ENCODE data around the gene EGR4. TPM values are rescaled to one million over a fixed set of nuclear protein-coding genes. Genes with fewer than 3 reads are reported as not detected.

The EGR4 gene
- total and polyA plus RNA-seq, 10 donors, result 0.02 to 0.03 TPM; not detected in 8

DNA sequence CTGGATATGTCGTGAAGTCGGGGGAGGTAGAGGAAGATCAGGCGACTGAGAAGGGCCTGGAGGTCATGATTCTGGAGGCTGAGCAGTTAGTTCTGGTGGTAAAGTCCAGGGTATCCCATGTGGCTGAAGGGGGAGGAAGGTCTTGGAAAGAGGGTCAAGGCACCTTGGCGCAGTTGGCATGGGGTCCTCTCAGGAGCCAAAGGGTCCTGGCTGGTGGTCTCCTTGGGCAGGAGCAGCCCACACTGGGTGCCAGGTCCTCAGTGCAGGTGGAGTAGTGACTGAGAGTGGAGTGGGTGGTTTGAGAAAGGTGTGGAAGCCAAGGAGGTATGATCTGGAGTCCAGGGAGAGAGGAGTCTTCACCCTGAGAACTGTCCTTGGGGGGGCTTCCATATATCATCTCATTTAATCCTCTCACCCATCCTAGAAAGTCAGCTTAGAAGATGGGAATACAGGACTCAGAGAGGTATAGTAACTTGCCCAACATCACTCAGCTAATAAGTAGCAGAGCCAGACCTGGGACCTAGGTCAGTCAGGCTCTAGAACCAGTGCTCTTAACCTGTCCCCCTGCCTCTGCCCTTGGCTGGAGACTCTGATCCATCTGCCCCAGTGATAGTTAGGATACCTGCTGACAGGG is 33.5 kb downstream of the EGR4 start:
- intact Hi-C loops (cut with DNase I; ENCODE audit: low total_unique reads), result no loop called here
- WGBS, 5 donors, result 74 to 91% (median 77%) methylated on average over 4 of the region's 4 CpGs
- no peak overlapping the region for H3K4me3 ChIP-seq
- H3K27me3 ChIP-seq (replicated peaks in 1 of 7), result no peaks in the 10 kb centered on the region
- H3K36me3 ChIP-seq, result peaks cover 0 to 67% (median 16%) of the 10 kb centered on the region in 6 donors
- no peak overlapping the region for H3K27ac ChIP-seq
- no peaks in the 10 kb centered on the region for H3K9me3 ChIP-seq
- no peak for TF ChIP-seq POLR2AphosphoS5 (IDR thresholded peaks at IDR 0.05)
- TF ChIP-seq, protein P1, sequence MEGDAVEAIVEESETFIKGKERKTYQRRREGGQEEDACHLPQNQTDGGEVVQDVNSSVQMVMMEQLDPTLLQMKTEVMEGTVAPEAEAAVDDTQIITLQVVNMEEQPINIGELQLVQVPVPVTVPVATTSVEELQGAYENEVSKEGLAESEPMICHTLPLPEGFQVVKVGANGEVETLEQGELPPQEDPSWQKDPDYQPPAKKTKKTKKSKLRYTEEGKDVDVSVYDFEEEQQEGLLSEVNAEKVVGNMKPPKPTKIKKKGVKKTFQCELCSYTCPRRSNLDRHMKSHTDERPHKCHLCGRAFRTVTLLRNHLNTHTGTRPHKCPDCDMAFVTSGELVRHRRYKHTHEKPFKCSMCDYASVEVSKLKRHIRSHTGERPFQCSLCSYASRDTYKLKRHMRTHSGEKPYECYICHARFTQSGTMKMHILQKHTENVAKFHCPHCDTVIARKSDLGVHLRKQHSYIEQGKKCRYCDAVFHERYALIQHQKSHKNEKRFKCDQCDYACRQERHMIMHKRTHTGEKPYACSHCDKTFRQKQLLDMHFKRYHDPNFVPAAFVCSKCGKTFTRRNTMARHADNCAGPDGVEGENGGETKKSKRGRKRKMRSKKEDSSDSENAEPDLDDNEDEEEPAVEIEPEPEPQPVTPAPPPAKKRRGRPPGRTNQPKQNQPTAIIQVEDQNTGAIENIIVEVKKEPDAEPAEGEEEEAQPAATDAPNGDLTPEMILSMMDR (IDR thresholded peaks at IDR 0.05 in 8 of 11, conservative IDR thresholded peaks at IDR 0.05 in 3 of 11), result no peak
- TF ChIP-seq POLR2A (IDR thresholded peaks at IDR 0.05), result no peak
- no peak for DNase-seq
- H3K4me1 ChIP-seq, result peaks cover 0 to 6% (median 0%) of the 10 kb centered on the region in 6 donors

DNA sequence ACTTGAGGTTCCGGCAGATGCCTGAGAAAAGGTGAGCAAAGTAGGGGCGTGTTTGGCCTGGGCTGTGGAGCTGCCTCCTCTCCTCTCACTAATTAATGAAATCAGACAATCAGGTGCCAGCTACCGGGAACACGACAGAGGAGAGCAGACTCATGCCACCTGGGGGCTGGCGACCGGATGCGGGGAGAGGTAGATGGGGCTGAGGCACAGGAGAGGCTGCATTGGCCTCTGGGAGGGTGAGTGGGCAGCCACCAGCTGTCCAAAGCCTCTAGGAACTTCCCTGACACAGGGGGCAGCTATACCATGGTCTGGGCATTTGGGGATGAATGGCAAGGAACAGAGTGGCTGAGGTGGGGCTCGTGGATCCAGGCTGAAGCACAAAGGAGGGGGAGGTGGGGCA is 34.1 kb downstream of the EGR4 start:
- peaks cover 0 to 67% (median 19%) of the 10 kb centered on the region in 6 donors for H3K36me3 ChIP-seq
- no peak overlapping the region for H3K4me3 ChIP-seq
- intact Hi-C loops (cut with DNase I; ENCODE audit: low total_unique reads), result no loop called here
- DNase-seq, result no peak
- WGBS, 5 donors, result 91 to 95% (median 93%) methylated on average over 8 of the region's 8 CpGs
- TF ChIP-seq, protein P1 (IDR thresholded peaks at IDR 0.05 in 8 of 11, conservative IDR thresholded peaks at IDR 0.05 in 3 of 11), result no peak
- TF ChIP-seq POLR2AphosphoS5 (IDR thresholded peaks at IDR 0.05) (no peak), POLR2A (IDR thresholded peaks at IDR 0.05) (no peak)
- H3K4me1 ChIP-seq, result peaks cover 0 to 6% (median 0%) of the 10 kb centered on the region in 6 donors
- no peaks in the 10 kb centered on the region for H3K27me3 ChIP-seq (replicated peaks in 1 of 7)
- no peak overlapping the region for H3K27ac ChIP-seq
- H3K9me3 ChIP-seq, result no peaks in the 10 kb centered on the region

DNA sequence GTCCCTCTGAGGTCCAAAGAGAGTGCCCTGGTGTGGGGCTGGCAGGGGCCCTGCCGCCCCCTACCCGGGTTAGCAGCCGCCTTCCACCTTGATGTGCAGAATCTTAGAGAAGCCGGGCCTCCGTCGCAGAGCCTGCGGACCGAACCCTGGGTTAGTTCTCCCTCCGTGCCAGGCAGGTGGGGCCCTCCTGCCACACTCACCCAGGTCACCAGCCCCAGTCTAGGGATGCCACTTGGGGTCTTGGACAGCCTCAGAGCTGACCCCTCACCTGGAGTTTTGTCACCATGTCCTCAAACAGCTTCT is 34.5 kb downstream of the EGR4 start:
- intact Hi-C loops (cut with DNase I; ENCODE audit: low total_unique reads), result no loop called here
- peaks cover 0 to 67% (median 23%) of the 10 kb centered on the region in 6 donors for H3K36me3 ChIP-seq
- H3K27ac ChIP-seq, result no peak overlapping the region
- 92 to 98% (median 95%) methylated on average over 6 to 9 of the region's 9 CpGs; no CpG with 5 or more reads in 1 of the 5 donors for WGBS, 5 donors
- H3K4me1 ChIP-seq, result peaks cover 0 to 6% (median 0%) of the 10 kb centered on the region in 6 donors
- no peak overlapping the region for H3K4me3 ChIP-seq
- no peaks in the 10 kb centered on the region for H3K27me3 ChIP-seq (replicated peaks in 1 of 7)
- TF ChIP-seq, protein P1 (IDR thresholded peaks at IDR 0.05 in 8 of 11, conservative IDR thresholded peaks at IDR 0.05 in 3 of 11), result no peak
- TF ChIP-seq POLR2AphosphoS5 (IDR thresholded peaks at IDR 0.05), result no peak
- TF ChIP-seq POLR2A (IDR thresholded peaks at IDR 0.05), result no peak
- H3K9me3 ChIP-seq, result no peaks in the 10 kb centered on the region
- no peak for DNase-seq

DNA sequence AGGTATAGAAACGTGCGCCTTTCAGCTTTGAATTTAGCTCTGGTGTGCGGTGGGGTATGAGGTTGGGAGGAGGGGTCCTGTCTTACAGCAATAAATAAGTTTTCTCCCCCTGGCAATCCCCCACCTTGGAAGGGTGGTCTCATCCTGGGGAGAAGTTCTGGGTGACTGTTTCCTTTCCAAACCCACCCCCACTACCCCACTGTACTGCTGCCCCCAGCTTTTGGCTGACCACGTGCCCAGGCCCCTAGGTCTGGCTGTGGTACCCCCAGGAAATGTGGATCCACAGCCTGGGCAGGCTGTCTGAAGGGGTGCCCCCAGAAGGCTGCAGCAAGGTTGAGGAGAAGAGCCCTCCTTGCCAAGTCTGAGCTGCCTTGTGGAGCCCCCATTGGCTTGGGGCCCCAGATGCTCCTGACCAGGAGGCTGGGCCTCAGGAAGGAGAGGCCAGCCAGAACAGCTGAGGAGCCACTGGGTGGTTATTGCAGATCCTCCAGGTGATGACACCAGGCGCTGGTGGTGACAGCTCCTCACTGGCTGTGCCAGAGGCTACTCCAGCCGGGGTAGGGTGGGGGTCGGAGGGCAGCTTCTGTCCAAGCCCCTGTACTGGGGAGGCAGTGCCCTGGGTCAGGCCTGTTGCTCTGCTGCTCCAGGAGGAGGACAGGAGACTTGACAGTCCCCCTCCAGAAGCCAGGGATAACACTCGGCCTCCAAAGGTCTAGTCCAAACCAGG is 35.0 kb downstream of the EGR4 start:
- intact Hi-C loops (cut with DNase I; ENCODE audit: low total_unique reads), result no loop called here
- Histone ChIP-seq H3K4me1 (peaks cover 0 to 6% (median 0%) of the 10 kb centered on the region in 6 donors), H3K4me3 (no peak overlapping the region), H3K27me3 (replicated peaks in 1 of 7) (no peaks in the 10 kb centered on the region), H3K27ac (no peak overlapping the region), H3K9me3 (no peaks in the 10 kb centered on the region), H3K36me3 (peaks cover 0 to 67% (median 22%) of the 10 kb centered on the region in 6 donors)
- no peak for DNase-seq
- WGBS, 5 donors, result 82 to 92% (median 89%) methylated on average over 5 to 8 of the region's 8 CpGs
- TF ChIP-seq, protein P1 (IDR thresholded peaks at IDR 0.05 in 8 of 11, conservative IDR thresholded peaks at IDR 0.05 in 3 of 11), result no peak
- TF ChIP-seq POLR2AphosphoS5 (IDR thresholded peaks at IDR 0.05), result no peak
- no peak for TF ChIP-seq POLR2A (IDR thresholded peaks at IDR 0.05)
